GM12878 (cell line): Measurements from ENCODE around the gene CNOT10.

Source experiments
- CHD4 ChIP-seq: fragments of 200-600 bp; sonication (generic); IDR thresholded peaks from 2 replicates; pipeline ENCODE4 v1.6.1; 2016; ENCODE audit warnings: mild to moderate bottlenecking
- CTCF ChIP-seq, 3 experiments: IDR thresholded peaks in 2 of 3; conservative IDR thresholded peaks in 1 of 3; 2 replicates each; pipeline ENCODE4 v1.5.1; 2011; ENCODE audit warnings: low read depth in 3 of 3, low read length in 3 of 3, mild to moderate bottlenecking in 3 of 3, control low read depth in 2 of 3, moderate library complexity in 2 of 3, inconsistent platforms in 1 of 3, mixed read lengths in 1 of 3; ENCODE audit not compliant: control insufficient read depth in 2 of 3, insufficient read depth in 1 of 3; ENCODE audit errors: extremely low read depth in 1 of 3
- MEF2B ChIP-seq: fragments of 450-650 bp; IDR thresholded peaks from 2 replicates; pipeline ENCODE4 v1.6.1; 2018; ENCODE audit warnings: mild to moderate bottlenecking, moderate library complexity; ENCODE audit not compliant: partially characterized antibody, poor library complexity, severe bottlenecking
- RAD21 ChIP-seq: IDR thresholded peaks from 2 replicates; pipeline ENCODE4 v1.6.1; 2011; ENCODE audit warnings: mild to moderate bottlenecking, low read depth, low read length, moderate library complexity; ENCODE audit not compliant: insufficient read depth
- SIN3A ChIP-seq: IDR thresholded peaks from 2 replicates; pipeline ENCODE4 v1.6.1; 2012; ENCODE audit warnings: low read depth, low read length, improper control_type of control experiment
- ZBED1 ChIP-seq: IDR thresholded peaks from 2 replicates; pipeline ENCODE4 v1.6.1; 2016; ENCODE audit warnings: borderline replicate concordance

DNA sequence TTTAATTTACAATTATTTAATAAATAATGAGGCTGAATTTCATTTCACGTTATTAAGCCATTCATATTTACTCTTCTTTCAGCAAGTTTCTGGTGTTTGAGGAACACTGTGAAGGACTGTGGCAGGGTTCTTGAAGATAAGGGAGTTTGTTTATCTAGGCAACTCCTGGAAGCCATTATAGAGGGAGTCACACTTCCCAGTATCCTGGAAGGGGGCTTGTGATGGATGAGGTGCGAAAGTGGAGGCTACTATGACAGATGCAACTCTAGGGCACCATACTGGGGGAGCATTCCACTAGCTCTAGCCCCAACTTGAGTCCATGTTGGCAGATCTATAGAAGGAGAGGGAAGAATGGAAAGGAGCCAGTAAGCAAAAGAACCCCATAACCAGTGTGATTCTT lies 14.4 kb downstream of the CNOT10 start:
- TF ChIP-seq CHD4 (no peak), SIN3A (no peak), MEF2B (no peak), CTCF (IDR thresholded peaks at IDR 0.05 in 2 of 3, conservative IDR thresholded peaks at IDR 0.05 in 1 of 3; ENCODE audit: control insufficient read depth in 2 of 3, extremely low read depth in 1 of 3, insufficient read depth in 1 of 3, low read depth in 3 of 3, low read length in 3 of 3) (no peak), ZBED1 (no peak), RAD21 (no peak)
